Endothelial cell of umbilical vein (primary cell): ENCODE results near the gene EFR3B. TPM values are rescaled to one million over a fixed set of nuclear protein-coding genes. Genes with fewer than 3 reads are reported as not detected.

Experiments used
- BruUV-seq: library from RNA; stranded (reverse); fragments of 400-500 nt; replicated peaks from 2 replicates; lab custom pipeline; 2021; lab: Mats Ljungman, UMichigan
- CTCF ChIA-PET: fragments of 300-600, 350-600 bp; sonication (Branson Sonifier 250); formaldehyde crosslinking; loops from one replicate; lab custom pipeline; 2021; ENCODE audit warnings: antibody characterized with exemption, inconsistent platforms; lab: Charles Lee
- POLR2A ChIA-PET: fragments of 300-600, 350-600 bp; sonication (Branson Sonifier 250); formaldehyde crosslinking; loops from one replicate; lab custom pipeline; 2021; ENCODE audit warnings: antibody characterized with exemption, inconsistent platforms; lab: Charles Lee
- DNase-seq: peaks from one replicate; pipeline ENCODE4 v3.0.0-alpha.2; 2011; ENCODE audit warnings: low read depth, low spot score
- FAIRE-seq: peaks from 2 replicates; lab custom pipeline; 2011; peaks lifted over from hg19 to GRCh38; lab: Jason Lieb, UNC
- H2AFZ ChIP-seq: 2 replicates; pipeline ENCODE4 v1.6.0; 2012; ENCODE audit warnings: low read depth, low read length, control low read depth, inconsistent platforms
- H3K27ac ChIP-seq: 2 replicates; pipeline ENCODE4 v1.5.1; 2011; ENCODE audit warnings: low read depth, mild to moderate bottlenecking, control low read depth, low read length, moderate library complexity; ENCODE audit not compliant: insufficient read depth
- H3K27me3 ChIP-seq, 2 experiments: 2 replicates each; pipeline versions ENCODE4 v1.6.0 to v1.6.1; 2011; ENCODE audit warnings: low read length in 2 of 2, mixed read lengths in 1 of 2; ENCODE audit not compliant: control insufficient read depth in 2 of 2, insufficient read depth in 2 of 2
- H3K36me3 ChIP-seq, 2 experiments: 2 replicates in 1 of 2; 3 replicates in 1 of 2; pipeline ENCODE4 v1.5.1; 2011; ENCODE audit warnings: low read length in 2 of 2, mild to moderate bottlenecking in 1 of 2, moderate library complexity in 1 of 2; ENCODE audit not compliant: control insufficient read depth in 2 of 2, insufficient read depth in 2 of 2; ENCODE audit errors: extremely low read depth in 1 of 2
- H3K4me1 ChIP-seq: 3 replicates; pipeline ENCODE4 v1.5.1; 2011; ENCODE audit warnings: mild to moderate bottlenecking, low read length; ENCODE audit not compliant: control insufficient read depth, insufficient read depth; ENCODE audit errors: extremely low read depth
- H3K4me2 ChIP-seq: 2 replicates; pipeline ENCODE4 v1.6.1; 2011; ENCODE audit warnings: low read length, control low read depth, mixed read lengths; ENCODE audit not compliant: insufficient read depth
- H3K4me3 ChIP-seq, 3 experiments: fragments of 200-600 bp in 1 of 3; sonication (generic), shearing (Covaris generic) in 1 of 3; replicated peaks in 1 of 3; 2 replicates each; pipeline ENCODE4 v1.5.1; 2011 to 2016; ENCODE audit warnings: control low read depth in 3 of 3, low read length in 3 of 3, mild to moderate bottlenecking in 2 of 3, inconsistent platforms in 1 of 3, low read depth in 1 of 3, moderate library complexity in 1 of 3; ENCODE audit not compliant: insufficient read depth in 1 of 3
- H3K79me2 ChIP-seq: 2 replicates; pipeline ENCODE4 v1.6.0; 2012; ENCODE audit warnings: low read length, inconsistent platforms; ENCODE audit not compliant: control insufficient read depth, insufficient read depth
- H3K9ac ChIP-seq: replicated peaks from 2 replicates; pipeline ENCODE3; 2011; ENCODE audit warnings: low read length, control low read depth; ENCODE audit not compliant: insufficient read depth; ENCODE audit errors: extremely low read depth
- H3K9me1 ChIP-seq: replicated peaks from 3 replicates; pipeline ENCODE4 v1.6.0; 2011; ENCODE audit warnings: mild to moderate bottlenecking, low read length; ENCODE audit not compliant: control insufficient read depth, insufficient read depth; ENCODE audit errors: extremely low read depth
- H3K9me3 ChIP-seq: replicated peaks from 2 replicates; pipeline ENCODE4 v1.5.1; 2012; ENCODE audit warnings: low read length, inconsistent platforms; ENCODE audit not compliant: control insufficient read depth, insufficient read depth
- H4K20me1 ChIP-seq: replicated peaks from 2 replicates; pipeline ENCODE3; 2011; ENCODE audit warnings: mild to moderate bottlenecking, low read length; ENCODE audit not compliant: control insufficient read depth, insufficient read depth; ENCODE audit errors: extremely low read depth
- CTCF ChIP-seq, 2 donors: IDR thresholded peaks; 1 replicate in 1 of 2; 2 replicates in 1 of 2; pipeline ENCODE4 v1.5.1; 2011; ENCODE audit warnings: low read length in 2 of 2, mild to moderate bottlenecking in 2 of 2, moderate library complexity in 2 of 2, control low read depth in 1 of 2, inconsistent platforms in 1 of 2, low read depth in 1 of 2; ENCODE audit not compliant: insufficient read depth in 1 of 2; ENCODE audit errors: extremely low read depth in 1 of 2
- EZH2 ChIP-seq: IDR thresholded peaks from 2 replicates; pipeline ENCODE4 v1.6.1; 2012; ENCODE audit warnings: borderline replicate concordance, low read depth, mild to moderate bottlenecking, moderate library complexity, low read length, inconsistent platforms; ENCODE audit not compliant: severe bottlenecking
- FOS ChIP-seq: IDR thresholded peaks from 2 replicates; pipeline ENCODE4 v1.6.1; 2011; ENCODE audit warnings: mild to moderate bottlenecking, low read length, moderate library complexity, borderline replicate concordance; ENCODE audit not compliant: insufficient read depth
- GATA2 ChIP-seq: IDR thresholded peaks from 2 replicates; pipeline ENCODE4 v1.7.0; 2011; ENCODE audit warnings: low read depth, mild to moderate bottlenecking, moderate library complexity, mixed read lengths, low read length; ENCODE audit not compliant: insufficient read length, insufficient read depth
- JUN ChIP-seq: IDR thresholded peaks from 2 replicates; pipeline ENCODE4 v1.6.1; 2011; ENCODE audit warnings: borderline replicate concordance, low read depth; ENCODE audit not compliant: insufficient read length, insufficient read depth
- MAX ChIP-seq: IDR thresholded peaks from 2 replicates; pipeline ENCODE4 v1.6.1; 2011; ENCODE audit not compliant: insufficient read depth, insufficient read length
- MYC ChIP-seq: IDR thresholded peaks from one replicate; pipeline ENCODE4 v1.6.1; 2011; ENCODE audit warnings: mild to moderate bottlenecking, low read depth, low read length
- POLR2A ChIP-seq: IDR thresholded peaks from 2 replicates; pipeline ENCODE4 v1.6.1; 2012; ENCODE audit warnings: low read depth, mild to moderate bottlenecking, control low read depth, low read length
- POLR2AphosphoS5 ChIP-seq: IDR thresholded peaks from 2 replicates; pipeline ENCODE4 v1.6.1; 2012; ENCODE audit warnings: low read depth, mild to moderate bottlenecking, control low read depth, low read length, moderate library complexity; ENCODE audit not compliant: insufficient read depth
- dilution Hi-C: fragments of 300-500 bp; cut with MboI; formaldehyde crosslinking; loops from one replicate; pipeline ENCODE4 v1.15.0; 2019; ENCODE audit warnings: low sequenced_read_pairs; ENCODE audit not compliant: extremely low pct_ligation_motif_present
- intact Hi-C: fragments of 100-400 bp; cut with micrococcal nuclease; formaldehyde crosslinking; loops from one replicate; pipeline ENCODE4 v1.10.0; 2022
- polyA plus RNA-seq, 4 experiments: library from polyadenylated mRNA; depleted of rRNA in 3 of 4; stranded (reverse) in 3 of 4; unstranded in 1 of 4; fragments of >200 nt; gene quantifications; 2 replicates each; pipeline versions ENCODE4 v1.2.1 to v1.2.3, GENCODE V29; 2011 to 2012; ENCODE audit warnings: missing spikeins in 1 of 4
- total RNA-seq: library from RNA; stranded (reverse); gene quantifications from 2 replicates; pipeline ENCODE4 v1.2.3, GENCODE V29; 2021

The EFR3B gene
- total and polyA plus RNA-seq, 2 donors (not counting 3 experiments of a cell fraction or from before 2014, with no cell fraction given): 0.15 to 0.77 TPM

GRCh38 chr2:25104736-25105135 lies 62.9 kb downstream of the EFR3B start:
- CTCF ChIA-PET: interaction anchor here (1.2 to 3.1 kb wide), 5 partner anchors 9 to 129 kb away, joined by 3 to 14 read pairs (median 3); no protein-coding TSS in a partner anchor
- H3K9me1 ChIP-seq: no peaks in the 10 kb centered on the region
- dilution Hi-C loops (no loop called here), intact Hi-C loops (no loop called here)
- H3K9me3 ChIP-seq: no peaks in the 10 kb centered on the region
- BruUV-seq: no TSS peak
- POLR2A ChIA-PET: no interaction called here
- peaks cover 0 to 7% of the 10 kb centered on the region in 2 experiments for H3K27me3 ChIP-seq
- H4K20me1 ChIP-seq: no peaks in the 10 kb centered on the region
- no peak overlapping the region for H3K27ac ChIP-seq
- H3K4me1 ChIP-seq: no peaks in the 10 kb centered on the region
- no peak overlapping the region for H2AFZ ChIP-seq
- no peaks in the 10 kb centered on the region for H3K79me2 ChIP-seq
- no peak overlapping the region for H3K4me2 ChIP-seq
- FAIRE-seq (no peak), DNase-seq (no peak)
- no peaks in the 10 kb centered on the region for H3K36me3 ChIP-seq
- no peak overlapping the region for H3K4me3 ChIP-seq
- H3K9ac ChIP-seq: no peak overlapping the region
- no peak for TF ChIP-seq MYC
- no peak for TF ChIP-seq GATA2
- no peak for TF ChIP-seq EZH2
- no peak for TF ChIP-seq FOS
- no peak for TF ChIP-seq POLR2AphosphoS5
- TF ChIP-seq MAX: no peak
- no peak for TF ChIP-seq POLR2A
- no peak for TF ChIP-seq CTCF (IDR thresholded peaks at IDR 0.05; ENCODE audit: extremely low read depth in 1 of 2, insufficient read depth in 1 of 2, low read depth in 1 of 2, low read length in 2 of 2)
- TF ChIP-seq JUN: no peak
